NCI-H2227 treated with DMSO at 0.1 percent for 48 hours (cell line): ENCODE measurements around the gene FOSL2.

Experiments
- DNase-seq: peaks from one replicate; lab custom pipeline; 2025; lab: John Stamatoyannopoulos, UW

FOSL2 gene

GRCh38 chr2:28392297-28393113, at the start of gene FOSL2:
FOSL2 (plus strand) TSS chr2:28392858; CDS start chr2:28393721, 863 bp downstream.
- peak; percentile 92 for DNase-seq

- DNase-seq: no peak
These were observed 49.3 kb upstream of the FOSL2 start for GRCh38 chr2:28343184-28343942.

- no peak for DNase-seq
These were observed 48.5 kb upstream of the FOSL2 start for GRCh38 chr2:28343971-28344715.

- no peak for DNase-seq
These were observed 47.8 kb upstream of the FOSL2 start for GRCh38 chr2:28344756-28345373.

GRCh38 chr2:28345619-28346018, 47.0 kb upstream of the FOSL2 start:
- no peak for DNase-seq

GRCh38 chr2:28346587-28346986, 46.1 kb upstream of the FOSL2 start:
- no peak for DNase-seq

GRCh38 chr2:28347193-28347592, 45.5 kb upstream of the FOSL2 start:
- no peak for DNase-seq

- DNase-seq: no peak
These were observed 45.1 kb upstream of the FOSL2 start for GRCh38 chr2:28347596-28347995.

GRCh38 chr2:28348149-28348567, 44.5 kb upstream of the FOSL2 start:
- DNase-seq: no peak

GRCh38 chr2:28348921-28349320, 43.7 kb upstream of the FOSL2 start:
- DNase-seq: no peak

- DNase-seq: no peak
These were observed 43.0 kb upstream of the FOSL2 start for GRCh38 chr2:28349546-28350165.

- DNase-seq: no peak
These were observed 42.5 kb upstream of the FOSL2 start for GRCh38 chr2:28350196-28350595.

GRCh38 chr2:28350791-28351285, 41.8 kb upstream of the FOSL2 start:
- DNase-seq: no peak

GRCh38 chr2:28351621-28352020, 41.0 kb upstream of the FOSL2 start:
- no peak for DNase-seq

GRCh38 chr2:28352104-28352503, 40.6 kb upstream of the FOSL2 start:
- no peak for DNase-seq

- DNase-seq: no peak
These were observed 40.0 kb upstream of the FOSL2 start for GRCh38 chr2:28352610-28353195.

GRCh38 chr2:28354920-28355520, 37.6 kb upstream of the FOSL2 start:
- DNase-seq: no peak

GRCh38 chr2:28355521-28356094, 37.0 kb upstream of the FOSL2 start:
- no peak for DNase-seq

- DNase-seq: no peak
These were observed 36.4 kb upstream of the FOSL2 start for GRCh38 chr2:28356095-28356911.
